ENCODE results near the gene UBAC1.
"Not testable (repeated sequence)": the region's sequence is repeated elsewhere in the genome, so short reads cannot be mapped to it uniquely, and the experiment has no call there.

The UBAC1 gene

GRCh38 chr9:135978642-135979546 lies 17.7 kb upstream of the UBAC1 start:
- DNase-seq (ENCODE audit: extremely low read depth in 1 of 2, low read depth in 1 of 2) = no peak

GRCh38 chr9:135976944-135977343 lies 15.8 kb upstream of the UBAC1 start:
- no peak for DNase-seq (ENCODE audit: extremely low read depth in 1 of 2, low read depth in 1 of 2)

GRCh38 chr9:135976531-135976930 lies 15.4 kb upstream of the UBAC1 start:
- DNase-seq (ENCODE audit: extremely low read depth in 1 of 2, low read depth in 1 of 2) = no peak

DNA sequence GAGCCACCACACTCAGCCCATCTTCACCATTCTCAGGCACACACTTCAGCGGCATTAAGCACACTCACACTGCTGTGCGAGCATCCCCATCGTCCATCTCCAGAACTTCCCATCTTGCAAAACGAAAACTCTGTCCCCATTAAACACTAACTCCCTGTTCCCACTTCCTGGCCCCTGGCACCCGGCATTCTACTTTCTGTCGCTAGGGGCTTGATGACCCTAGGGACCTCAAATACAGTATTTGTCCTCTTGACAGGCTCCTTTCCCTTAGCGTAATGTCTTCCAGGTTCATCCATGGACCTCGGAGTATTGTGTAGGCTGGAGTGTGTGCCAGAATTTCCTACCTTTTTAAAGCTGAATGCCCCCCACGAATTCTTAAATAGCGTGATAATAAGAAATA lies 14.7 kb upstream of the UBAC1 start:
- DNase-seq (ENCODE audit: extremely low read depth in 1 of 2, low read depth in 1 of 2) = no peak

DNA sequence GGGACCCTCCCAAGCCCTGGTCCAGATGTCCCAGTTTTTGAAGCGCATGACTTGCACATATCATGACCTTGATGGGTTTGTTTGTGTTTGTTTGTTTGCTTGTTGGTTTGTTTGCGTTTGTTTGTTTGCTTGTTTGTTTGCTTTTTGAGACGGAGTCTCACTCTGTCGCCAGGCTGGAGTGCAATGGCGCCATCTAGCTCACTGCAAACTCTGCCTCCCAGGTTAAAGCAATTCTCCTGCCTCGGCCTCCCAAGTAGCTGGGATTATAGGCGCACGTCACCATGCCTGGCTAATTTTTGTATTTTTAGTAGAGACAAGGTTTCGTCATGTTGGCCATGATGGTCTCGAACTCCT lies 13.0 kb upstream of the UBAC1 start:
- DNase-seq (ENCODE audit: extremely low read depth in 1 of 2, low read depth in 1 of 2) = no peak

DNA sequence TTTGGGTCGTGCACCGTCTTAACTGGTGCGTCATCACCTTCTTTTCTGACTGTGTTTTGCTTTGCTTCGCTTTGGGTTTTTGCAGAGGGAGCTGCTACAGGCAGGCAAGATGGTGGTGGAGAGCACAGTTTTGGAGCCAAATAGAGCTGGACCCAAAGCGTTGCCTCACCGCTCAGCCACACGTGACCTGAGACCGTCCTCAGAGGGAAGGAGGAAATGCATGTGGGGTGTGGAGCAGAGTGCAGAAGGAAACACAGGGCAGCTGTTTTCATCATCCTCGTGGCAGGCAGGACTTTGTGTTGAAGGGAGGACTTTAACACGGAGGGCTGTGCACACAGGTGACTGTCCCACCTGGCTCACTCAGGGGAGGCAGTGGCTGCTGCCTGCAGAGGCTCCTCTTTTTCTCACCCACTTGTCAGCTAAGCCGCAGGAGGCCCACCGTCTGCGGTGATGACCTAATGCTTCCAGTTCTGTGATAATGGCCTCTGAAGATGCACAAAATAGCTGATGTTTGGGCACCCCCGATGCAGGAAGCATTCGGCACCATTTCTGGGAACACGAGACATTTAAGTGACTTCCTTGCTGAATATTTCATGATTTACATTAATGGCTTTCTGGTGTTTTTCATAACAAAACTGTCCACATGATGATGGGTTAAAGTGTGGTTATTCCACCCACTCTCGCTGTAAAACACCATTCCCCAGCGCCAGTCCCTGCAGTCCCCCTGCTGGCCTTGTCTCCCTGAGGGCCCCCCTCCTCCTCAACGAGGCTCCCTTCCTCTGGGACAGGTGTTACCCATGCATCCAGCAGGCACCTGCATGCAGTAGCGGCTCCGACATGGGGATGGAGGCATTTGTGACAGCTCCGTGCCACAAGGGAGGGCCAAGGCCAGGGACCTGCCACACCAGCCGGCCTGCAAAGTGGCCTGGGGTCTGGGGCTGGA lies 12.4 kb upstream of the UBAC1 start:
- DNase-seq (ENCODE audit: extremely low read depth in 1 of 2, low read depth in 1 of 2) = no peak

DNA sequence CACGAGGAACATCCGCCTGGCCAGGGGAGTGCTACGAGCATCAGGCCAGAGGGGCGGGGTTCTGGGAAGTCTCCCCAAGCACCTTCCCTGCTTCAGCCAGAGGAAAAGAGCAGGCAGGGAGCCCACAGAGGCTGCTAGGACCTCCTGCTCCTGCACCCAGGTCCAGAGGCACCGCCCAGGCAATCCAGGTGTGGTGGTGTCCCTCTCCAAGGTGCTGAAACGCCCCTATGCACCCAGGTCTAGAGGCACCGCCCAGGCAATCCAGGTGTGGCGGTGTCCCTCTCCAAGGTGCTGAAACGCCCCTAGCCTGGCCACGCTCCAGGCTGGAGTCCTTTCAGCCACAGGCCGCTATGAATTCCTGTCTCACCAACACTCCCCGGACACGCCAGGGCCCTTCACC lies 10.7 kb upstream of the UBAC1 start:
- DNase-seq (ENCODE audit: extremely low read depth in 1 of 2, low read depth in 1 of 2) = no peak

- DNase-seq (ENCODE audit: extremely low read depth in 1 of 2, low read depth in 1 of 2) = no peak
These were observed 10.1 kb upstream of the UBAC1 start for GRCh38 chr9:135971111-135971766.

DNA sequence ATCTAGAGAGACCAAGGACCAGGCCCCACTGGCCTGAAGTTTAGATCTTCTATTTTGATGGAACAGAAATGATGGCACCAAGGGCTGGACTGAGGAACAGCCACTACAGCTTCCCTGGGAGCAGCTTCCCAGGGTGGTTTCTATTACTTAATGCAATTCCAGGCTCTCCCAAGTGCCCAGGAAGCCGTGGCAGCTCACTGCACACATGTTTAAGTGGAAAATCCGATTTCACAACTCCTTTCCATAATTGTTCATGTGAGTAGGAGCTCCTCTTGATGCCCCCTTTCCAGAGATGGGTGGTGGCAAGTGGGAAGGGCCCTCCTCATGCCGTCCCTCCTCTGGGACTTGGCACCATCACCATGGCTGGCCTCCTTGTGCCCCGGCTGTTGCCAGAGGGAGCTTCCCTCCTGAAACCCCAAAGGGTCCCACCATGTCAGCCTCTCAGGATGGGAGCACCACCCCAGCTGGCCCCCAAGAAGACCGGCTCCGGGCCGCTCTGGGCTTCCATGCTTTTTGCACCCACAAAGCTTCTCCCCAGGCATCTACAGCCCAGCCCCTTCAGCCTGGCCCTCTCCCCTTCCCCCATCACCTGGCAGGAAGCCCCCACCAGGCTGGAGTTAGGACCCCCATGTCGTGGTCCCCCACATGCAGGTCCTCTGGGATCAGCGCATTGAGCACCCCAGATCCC lies 9.1 kb upstream of the UBAC1 start:
- DNase-seq (ENCODE audit: extremely low read depth in 1 of 2, low read depth in 1 of 2) = no peak

DNA sequence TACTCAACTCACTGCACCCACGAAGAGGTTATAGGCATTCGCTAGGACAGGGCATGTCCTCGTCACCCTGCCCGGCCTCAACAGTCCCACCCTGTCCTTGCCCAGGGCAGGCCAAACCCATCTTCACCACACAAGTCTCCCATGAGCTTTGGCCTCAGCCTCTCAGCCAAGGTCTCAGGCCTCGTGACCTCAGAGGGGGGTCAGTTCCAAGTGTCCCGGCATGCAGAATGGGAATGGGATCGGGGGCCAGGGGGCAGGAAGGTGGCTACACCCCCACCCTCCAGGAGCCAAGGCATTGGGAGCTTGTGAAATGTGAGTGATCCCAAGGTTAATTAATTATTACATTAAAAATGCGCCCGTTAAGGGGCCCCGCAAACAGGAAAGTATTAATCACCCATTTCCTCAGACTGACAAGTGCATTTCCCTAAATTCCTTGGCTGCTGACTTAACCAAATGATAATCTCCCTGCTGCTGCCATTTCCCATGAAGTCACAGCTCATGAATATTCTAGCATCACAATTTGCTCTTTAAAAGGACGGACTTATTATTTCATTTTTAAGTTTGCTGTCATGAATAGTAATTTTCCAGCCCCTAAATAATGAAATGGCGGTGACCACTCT lies 8.0 kb upstream of the UBAC1 start:
- DNase-seq (ENCODE audit: extremely low read depth in 1 of 2, low read depth in 1 of 2) = no peak

GRCh38 chr9:135968601-135969000 lies 7.4 kb upstream of the UBAC1 start:
- no peak for DNase-seq (ENCODE audit: extremely low read depth in 1 of 2, low read depth in 1 of 2)

- no peak for DNase-seq (ENCODE audit: extremely low read depth in 1 of 2, low read depth in 1 of 2)
These were observed 6.9 kb upstream of the UBAC1 start for GRCh38 chr9:135968083-135968476.

- not testable (repeated sequence) for DNase-seq (ENCODE audit: extremely low read depth in 1 of 2, low read depth in 1 of 2)
These were observed 5.7 kb upstream of the UBAC1 start for GRCh38 chr9:135966916-135967260.

- DNase-seq (ENCODE audit: extremely low read depth in 1 of 2, low read depth in 1 of 2) = no peak
These were observed 4.1 kb upstream of the UBAC1 start for GRCh38 chr9:135965124-135965756.

- DNase-seq (ENCODE audit: extremely low read depth in 1 of 2, low read depth in 1 of 2) = no peak
These were observed 2.8 kb upstream of the UBAC1 start for GRCh38 chr9:135963938-135964337.

GRCh38 chr9:135963338-135963737 lies 2.2 kb upstream of the UBAC1 start:
- DNase-seq (ENCODE audit: extremely low read depth in 1 of 2, low read depth in 1 of 2) = no peak

GRCh38 chr9:135962696-135963307 lies 1.6 kb upstream of the UBAC1 start:
- DNase-seq (ENCODE audit: extremely low read depth in 1 of 2, low read depth in 1 of 2) = no peak

DNA sequence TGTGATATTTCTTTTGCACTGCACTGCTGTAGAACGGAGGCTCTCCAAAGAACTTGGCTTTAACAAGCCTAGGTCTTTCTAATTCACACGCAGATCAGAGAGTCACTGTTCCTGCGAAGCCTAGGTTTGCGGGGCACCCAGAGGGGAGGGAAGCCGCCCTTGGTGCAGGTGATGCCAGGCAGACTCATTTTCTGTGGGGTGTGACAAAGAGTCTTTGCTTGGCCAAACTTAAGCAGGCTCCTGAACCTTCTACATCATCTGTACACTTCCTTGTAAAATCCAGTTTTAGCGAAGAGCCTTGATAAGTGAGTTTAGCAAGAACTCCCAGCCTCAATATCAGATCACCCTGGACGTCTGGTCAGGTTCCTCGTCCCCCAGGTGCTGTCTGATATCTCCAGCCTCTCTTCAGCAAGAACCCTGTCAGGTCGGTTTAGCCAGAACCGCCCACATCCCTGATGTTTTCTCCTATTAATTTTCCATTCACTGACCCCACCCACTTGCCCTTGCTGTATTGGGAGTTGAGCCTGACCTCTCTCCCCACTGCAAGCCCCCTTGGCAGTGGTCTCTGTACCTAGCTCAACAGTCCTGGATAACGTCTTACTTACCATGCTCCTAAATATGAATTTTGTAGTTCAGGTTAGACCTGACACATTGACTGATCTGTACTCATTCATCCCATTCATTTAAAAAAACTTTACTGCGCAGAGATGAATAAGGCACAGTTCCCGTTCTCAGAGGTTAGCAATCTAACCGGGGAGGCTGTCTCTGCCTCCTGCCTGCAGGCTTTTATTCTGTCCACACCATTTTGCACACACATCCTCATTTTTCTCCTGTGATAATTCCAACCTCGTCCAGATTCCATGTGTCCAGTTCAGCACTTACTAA lies 880 bp upstream of the UBAC1 start:
- no peak for DNase-seq (ENCODE audit: extremely low read depth in 1 of 2, low read depth in 1 of 2)
